GM21381 (cell line): Measurements from ENCODE around the gene AMDHD2.

ENCODE experiments used
- ATAC-seq: cut with Tn5 transposase; IDR thresholded peaks from one replicate; pipeline ENCODE4 v1.9.1; 2021; ENCODE audit warnings: mild to moderate bottlenecking, moderate library complexity; ENCODE audit not compliant: unreplicated experiment

Gene AMDHD2

GRCh38 chr16:2515180-2515851 is 4.9 kb upstream of the AMDHD2 start:
- no peak for ATAC-seq

GRCh38 chr16:2516391-2517240 is 3.6 kb upstream of the AMDHD2 start:
- ATAC-seq = no peak

GRCh38 chr16:2517954-2518605 is 2.1 kb upstream of the AMDHD2 start:
- ATAC-seq = no peak

GRCh38 chr16:2518823-2519710 is 1.1 kb upstream of the AMDHD2 start:
- ATAC-seq = no peak

GRCh38 chr16:2519711-2520080 is 475 bp upstream of the AMDHD2 start:
- no peak for ATAC-seq

GRCh38 chr16:2520784-2521531 is 787 bp downstream of the AMDHD2 start:
- peak; percentile 16 for ATAC-seq

- ATAC-seq = no peak
These were observed 3.6 kb downstream of the AMDHD2 start for GRCh38 chr16:2523801-2524231.

- ATAC-seq = no peak
These were observed 4.3 kb downstream of the AMDHD2 start for GRCh38 chr16:2524339-2524938.

- ATAC-seq = no peak
These were observed 6.0 kb downstream of the AMDHD2 start for GRCh38 chr16:2526135-2526534.

- no peak for ATAC-seq
These were observed 7.1 kb downstream of the AMDHD2 start for GRCh38 chr16:2527071-2527783.

GRCh38 chr16:2527784-2528100 is 7.6 kb downstream of the AMDHD2 start:
- no peak for ATAC-seq

GRCh38 chr16:2528161-2529060 is 8.2 kb downstream of the AMDHD2 start:
- ATAC-seq = no peak

GRCh38 chr16:2529061-2529931 is 9.1 kb downstream of the AMDHD2 start:
- no peak for ATAC-seq

GRCh38 chr16:2529961-2530628 is 9.9 kb downstream of the AMDHD2 start:
- ATAC-seq = no peak

- no peak for ATAC-seq
These were observed 10.6 kb downstream of the AMDHD2 start for GRCh38 chr16:2530629-2531318.

- no peak for ATAC-seq
These were observed 11.2 kb downstream of the AMDHD2 start, which contains the start of gene CEMP1 for GRCh38 chr16:2531371-2531695. TSS of gene CEMP1 (minus strand) at chr16:2531408. CDS start at chr16:2531073, 335 bp downstream.
